Measurements from ENCODE around the gene OSTC.

DNA sequence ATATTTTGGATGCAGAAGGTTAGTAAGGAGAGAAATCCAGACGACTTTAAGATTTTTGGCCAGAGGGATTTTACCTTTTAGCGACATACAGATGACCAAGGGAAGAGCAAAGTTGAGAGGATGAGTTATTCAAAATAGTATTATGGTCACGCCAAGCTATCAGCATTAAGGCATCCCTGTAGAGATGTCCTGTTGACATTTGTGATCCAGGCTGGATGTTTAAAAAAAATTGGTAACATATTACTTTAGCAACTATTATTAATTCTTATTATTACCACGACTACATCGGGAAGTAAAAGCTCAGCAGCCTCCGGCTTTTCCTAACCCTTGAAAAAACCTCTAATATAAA is 562 bp upstream of the OSTC start:
- TF ChIP-seq POLR2A (IDR thresholded peaks at IDR 0.05; ENCODE audit: low read depth, low read length) (no peak), POLR2AphosphoS5 (IDR thresholded peaks at IDR 0.05; ENCODE audit: low read depth, low read length) (no peak), SPI1 (IDR thresholded peaks at IDR 0.05; ENCODE audit: low read depth, low read length) (no peak), POU2F2 (IDR thresholded peaks at IDR 0.05; ENCODE audit: low read depth, low read length) (no peak)
